Suprapubic skin (tissue), 4 donors: ENCODE results near the gene IFI44.

ENCODE experiments used
- EP300 ChIP-seq: sonication (generic); formaldehyde crosslinking; IDR thresholded peaks from one replicate; pipeline ENCODE4 v1.6.1; 2017; ENCODE audit warnings: antibody characterized with exemption
- POLR2A ChIP-seq, 2 donors: fragments of 450-650 bp; IDR thresholded peaks; one replicate each; pipeline ENCODE4 v1.6.1; 2017; ENCODE audit warnings: antibody characterized with exemption in 2 of 2, mild to moderate bottlenecking in 2 of 2, moderate library complexity in 2 of 2
- POLR2AphosphoS5 ChIP-seq, 3 donors: sonication (generic); formaldehyde crosslinking; IDR thresholded peaks; one replicate each; pipeline ENCODE4 v1.6.1; 2017; ENCODE audit warnings: antibody characterized with exemption in 3 of 3
- TF ChIP-seq, protein P1 (sequence below), 2 donors: fragments of 200-600 bp in 1 of 2; fragments of 450-650 bp in 1 of 2; sonication (generic) in 1 of 2; IDR thresholded peaks; one replicate each; pipeline ENCODE4 v1.5.1; 2016 to 2019; ENCODE audit warnings: antibody characterized with exemption in 2 of 2, mild to moderate bottlenecking in 1 of 2, moderate library complexity in 1 of 2

DNA sequence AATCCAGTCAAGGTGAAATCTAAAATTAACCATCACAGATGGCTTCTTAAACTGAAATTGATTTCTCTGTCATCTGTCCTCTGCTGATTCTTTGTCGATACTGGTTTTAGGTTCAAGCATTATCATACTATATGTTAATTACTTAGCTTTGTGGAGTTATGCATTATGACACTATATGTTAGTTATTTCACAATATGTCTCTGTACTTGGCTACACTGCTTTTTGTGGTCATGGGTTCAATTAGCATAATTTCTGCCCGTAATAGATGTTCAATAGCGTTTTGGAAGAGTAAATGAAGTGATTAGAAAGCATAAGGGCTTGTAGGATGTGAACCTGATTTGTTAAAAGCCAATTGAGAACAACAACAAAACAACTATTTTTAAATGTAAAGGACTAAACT lies 28.2 kb downstream of the IFI44 start:
- TF ChIP-seq, protein P1, sequence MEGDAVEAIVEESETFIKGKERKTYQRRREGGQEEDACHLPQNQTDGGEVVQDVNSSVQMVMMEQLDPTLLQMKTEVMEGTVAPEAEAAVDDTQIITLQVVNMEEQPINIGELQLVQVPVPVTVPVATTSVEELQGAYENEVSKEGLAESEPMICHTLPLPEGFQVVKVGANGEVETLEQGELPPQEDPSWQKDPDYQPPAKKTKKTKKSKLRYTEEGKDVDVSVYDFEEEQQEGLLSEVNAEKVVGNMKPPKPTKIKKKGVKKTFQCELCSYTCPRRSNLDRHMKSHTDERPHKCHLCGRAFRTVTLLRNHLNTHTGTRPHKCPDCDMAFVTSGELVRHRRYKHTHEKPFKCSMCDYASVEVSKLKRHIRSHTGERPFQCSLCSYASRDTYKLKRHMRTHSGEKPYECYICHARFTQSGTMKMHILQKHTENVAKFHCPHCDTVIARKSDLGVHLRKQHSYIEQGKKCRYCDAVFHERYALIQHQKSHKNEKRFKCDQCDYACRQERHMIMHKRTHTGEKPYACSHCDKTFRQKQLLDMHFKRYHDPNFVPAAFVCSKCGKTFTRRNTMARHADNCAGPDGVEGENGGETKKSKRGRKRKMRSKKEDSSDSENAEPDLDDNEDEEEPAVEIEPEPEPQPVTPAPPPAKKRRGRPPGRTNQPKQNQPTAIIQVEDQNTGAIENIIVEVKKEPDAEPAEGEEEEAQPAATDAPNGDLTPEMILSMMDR (IDR thresholded peaks at IDR 0.05), result no peak
- TF ChIP-seq POLR2A (IDR thresholded peaks at IDR 0.05) (no peak), POLR2AphosphoS5 (IDR thresholded peaks at IDR 0.05) (no peak), EP300 (no peak)
